Smooth muscle cell (in vitro differentiated cells): ENCODE results near the gene ANO1. TPM values are rescaled to one million over a fixed set of nuclear protein-coding genes. Genes with fewer than 3 reads are reported as not detected.

Experiments
- DNase-seq: peaks from one replicate; lab custom pipeline; 2025; ENCODE audit not compliant: unreplicated experiment; lab: John Stamatoyannopoulos, UW
- H2AFZ ChIP-seq: fragments of 200-600 bp; sonication (generic); 2 replicates; pipeline ENCODE4 v1.6.0; 2016; ENCODE audit warnings: antibody characterized with exemption, low read depth, mild to moderate bottlenecking
- H3F3A ChIP-seq: fragments of 200-600 bp; sonication (generic); 2 replicates; pipeline ENCODE4 v1.6.0; 2017; ENCODE audit warnings: antibody characterized with exemption, low read depth
- H3K27ac ChIP-seq: fragments of 200-600 bp; sonication (generic); 2 replicates; pipeline ENCODE4 v1.5.1; 2016; ENCODE audit warnings: low read depth, mild to moderate bottlenecking
- H3K27me3 ChIP-seq: fragments of 200-600 bp; sonication (generic); 2 replicates; pipeline ENCODE4 v1.6.1; 2016; ENCODE audit warnings: low read depth, mild to moderate bottlenecking
- H3K36me3 ChIP-seq: fragments of 200-600 bp; sonication (generic); 2 replicates; pipeline ENCODE4 v1.5.1; 2016; ENCODE audit warnings: low read depth
- H3K4me1 ChIP-seq: fragments of 200-600 bp; sonication (generic); 2 replicates; pipeline ENCODE4 v1.5.1; 2016; ENCODE audit warnings: low read depth
- H3K4me2 ChIP-seq: fragments of 200-600 bp; sonication (generic); 2 replicates; pipeline ENCODE4 v1.6.0; 2016; ENCODE audit warnings: mild to moderate bottlenecking
- H3K4me3 ChIP-seq: fragments of 200-600 bp; sonication (generic); 2 replicates; pipeline ENCODE4 v1.5.1; 2016; ENCODE audit warnings: mild to moderate bottlenecking
- H3K79me2 ChIP-seq: fragments of 200-600 bp; sonication (generic); 2 replicates; pipeline ENCODE4 v1.6.0; 2016; ENCODE audit warnings: low read depth, mild to moderate bottlenecking
- H3K9ac ChIP-seq: fragments of 200-600 bp; sonication (generic); 2 replicates; pipeline ENCODE4 v1.6.0; 2016; ENCODE audit warnings: low read depth
- H3K9me3 ChIP-seq: fragments of 200-600 bp; sonication (generic); replicated peaks from 2 replicates; pipeline ENCODE4 v1.5.1; 2016; ENCODE audit warnings: low read depth
- H4K20me1 ChIP-seq: fragments of 200-600 bp; sonication (generic); 2 replicates; pipeline ENCODE4 v1.6.0; 2016; ENCODE audit warnings: low read depth
- CTCF ChIP-seq: fragments of 200-600 bp; sonication (generic); IDR thresholded peaks from 2 replicates; pipeline ENCODE4 v1.5.1; 2017; ENCODE audit warnings: borderline replicate concordance, mild to moderate bottlenecking, antibody characterized with exemption; ENCODE audit not compliant: insufficient read depth, poor library complexity, severe bottlenecking
- WGBS: methylation state at CpG from one replicate; pipeline ENCODE4 v1.1.7; 2016; ENCODE audit warnings: low lambda C conversion rate; 5-methylcytosine and 5-hydroxymethylcytosine counted together
- polyA plus RNA-seq: library from polyadenylated mRNA; unstranded; fragments of >200 nt; fragmentation: Nextera tagmentation; extraction: Ambion mirVana; gene quantifications from 2 replicates; pipeline ENCODE4 v1.2.1, GENCODE V29; 2016
- total RNA-seq: library from RNA; depleted of rRNA; stranded (reverse); fragments of >200 nt; gene quantifications from 2 replicates; pipeline ENCODE4 v1.2.3, GENCODE V29; 2014

The ANO1 gene
- total and polyA plus RNA-seq, 2 experiments from 2014 or later: 93.4 to 133 TPM

- WGBS: 97% methylated on average over 9 of the region's 9 CpGs
- H3K36me3 ChIP-seq: no peaks in the 10 kb centered on the region
- no peaks in the 10 kb centered on the region for H3K27me3 ChIP-seq
- no peak overlapping the region for H3K4me3 ChIP-seq
- H3K4me2 ChIP-seq: no peak overlapping the region
- peaks cover 2% of the 10 kb centered on the region for H3F3A ChIP-seq
- no peak for DNase-seq
- no peaks in the 10 kb centered on the region for H3K9me3 ChIP-seq
- TF ChIP-seq CTCF: no peak
- no peak overlapping the region for H2AFZ ChIP-seq
- H3K27ac ChIP-seq: no peak overlapping the region
- no peaks in the 10 kb centered on the region for H3K79me2 ChIP-seq
- peaks cover 24% of the 10 kb centered on the region for H3K4me1 ChIP-seq
- no peak overlapping the region for H3K9ac ChIP-seq
- H4K20me1 ChIP-seq: no peaks in the 10 kb centered on the region
Measured at GRCh38 chr11:70070706-70071105, 7.4 kb upstream of the ANO1 start.

GRCh38 chr11:70071996-70072395 lies 6.1 kb upstream of the ANO1 start:
- H3K27me3 ChIP-seq: no peaks in the 10 kb centered on the region
- no peak overlapping the region for H2AFZ ChIP-seq
- H3K4me1 ChIP-seq: peaks cover 24% of the 10 kb centered on the region
- H3K4me3 ChIP-seq: no peak overlapping the region
- no peaks in the 10 kb centered on the region for H3K9me3 ChIP-seq
- peak overlapping the region; percentile 66 for H3K4me2 ChIP-seq
- H4K20me1 ChIP-seq: no peaks in the 10 kb centered on the region
- no peak for DNase-seq
- 78% methylated on average over 12 of the region's 12 CpGs for WGBS
- no peak overlapping the region for H3K9ac ChIP-seq
- TF ChIP-seq CTCF: no peak
- peaks cover 2% of the 10 kb centered on the region for H3F3A ChIP-seq
- H3K27ac ChIP-seq: peak overlapping the region; percentile 93
- H3K36me3 ChIP-seq: no peaks in the 10 kb centered on the region
- H3K79me2 ChIP-seq: no peaks in the 10 kb centered on the region

GRCh38 chr11:70072461-70072860 lies 5.7 kb upstream of the ANO1 start:
- H3K36me3 ChIP-seq: no peaks in the 10 kb centered on the region
- no peaks in the 10 kb centered on the region for H3K79me2 ChIP-seq
- no peak for TF ChIP-seq CTCF
- peaks cover under 1% of the 10 kb centered on the region for H3K27me3 ChIP-seq
- H4K20me1 ChIP-seq: no peaks in the 10 kb centered on the region
- H3K4me1 ChIP-seq: peaks cover 25% of the 10 kb centered on the region
- 62% methylated on average over 12 of the region's 12 CpGs for WGBS
- no peak overlapping the region for H3K4me3 ChIP-seq
- peak overlapping the region; percentile 66 for H3K4me2 ChIP-seq
- peaks cover 2% of the 10 kb centered on the region for H3F3A ChIP-seq
- peak overlapping the region; percentile 82 for H3K9ac ChIP-seq
- no peak overlapping the region for H2AFZ ChIP-seq
- peak overlapping the region; percentile 93 for H3K27ac ChIP-seq
- DNase-seq: no peak
- no peaks in the 10 kb centered on the region for H3K9me3 ChIP-seq

GRCh38 chr11:70072861-70073755 lies 5.0 kb upstream of the ANO1 start:
- Histone ChIP-seq H3K9ac (peak overlapping the region; percentile 82), H3K9me3 (no peaks in the 10 kb centered on the region), H3K27me3 (peaks cover 4% of the 10 kb centered on the region), H2AFZ (no peak overlapping the region), H3K27ac (peak overlapping the region; percentile 93), H3K4me3 (no peak overlapping the region), H4K20me1 (no peaks in the 10 kb centered on the region), H3K79me2 (no peaks in the 10 kb centered on the region), H3K4me1 (peaks cover 27% of the 10 kb centered on the region), H3K4me2 (peak overlapping the region; percentile 66), H3F3A (peaks cover 2% of the 10 kb centered on the region), H3K36me3 (no peaks in the 10 kb centered on the region)
- no peak for TF ChIP-seq CTCF
- WGBS: 30% methylated on average over 21 of the region's 21 CpGs
- DNase-seq: no peak
